ENCODE data around the gene RAI14.

DNA sequence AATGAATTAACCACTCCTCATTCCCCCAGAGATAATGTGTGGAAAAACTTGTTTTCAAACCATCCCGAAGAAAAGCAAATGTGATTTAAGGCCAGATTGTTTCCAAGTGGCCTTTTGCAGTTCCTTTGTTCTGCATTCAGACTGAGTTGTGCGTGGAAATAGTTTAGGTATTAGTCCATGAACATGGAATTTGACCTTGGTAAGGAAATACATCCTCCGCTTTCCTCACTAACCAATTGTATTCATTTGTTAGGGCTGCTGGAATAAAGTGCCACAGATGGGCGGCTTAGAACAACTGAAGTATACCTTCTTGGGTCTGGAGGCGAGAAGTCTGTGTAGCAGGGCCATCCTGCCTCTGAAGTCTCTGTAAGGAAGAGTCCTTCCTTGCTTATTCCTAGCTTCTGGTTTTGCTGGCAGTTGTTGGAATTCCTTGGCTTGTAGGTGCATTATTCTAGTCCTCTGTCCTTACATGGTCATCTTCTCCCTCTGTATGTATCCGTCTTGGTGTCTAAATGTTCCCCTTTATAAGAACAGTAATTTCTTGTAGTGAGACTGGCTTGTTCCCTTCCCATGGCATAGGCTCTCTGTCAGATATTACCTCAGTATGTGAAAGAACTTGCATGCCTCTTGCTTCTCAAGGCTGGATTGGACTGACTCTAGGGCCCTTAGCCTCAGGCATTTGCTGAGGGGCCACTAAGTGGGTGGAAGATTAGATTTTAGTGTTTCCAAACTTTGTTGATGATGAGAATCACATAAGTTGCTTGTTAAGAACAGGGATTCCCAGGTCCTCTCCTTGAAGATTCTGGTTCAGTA is 53.9 kb downstream of the RAI14 start:
- TF ChIP-seq, protein P1, sequence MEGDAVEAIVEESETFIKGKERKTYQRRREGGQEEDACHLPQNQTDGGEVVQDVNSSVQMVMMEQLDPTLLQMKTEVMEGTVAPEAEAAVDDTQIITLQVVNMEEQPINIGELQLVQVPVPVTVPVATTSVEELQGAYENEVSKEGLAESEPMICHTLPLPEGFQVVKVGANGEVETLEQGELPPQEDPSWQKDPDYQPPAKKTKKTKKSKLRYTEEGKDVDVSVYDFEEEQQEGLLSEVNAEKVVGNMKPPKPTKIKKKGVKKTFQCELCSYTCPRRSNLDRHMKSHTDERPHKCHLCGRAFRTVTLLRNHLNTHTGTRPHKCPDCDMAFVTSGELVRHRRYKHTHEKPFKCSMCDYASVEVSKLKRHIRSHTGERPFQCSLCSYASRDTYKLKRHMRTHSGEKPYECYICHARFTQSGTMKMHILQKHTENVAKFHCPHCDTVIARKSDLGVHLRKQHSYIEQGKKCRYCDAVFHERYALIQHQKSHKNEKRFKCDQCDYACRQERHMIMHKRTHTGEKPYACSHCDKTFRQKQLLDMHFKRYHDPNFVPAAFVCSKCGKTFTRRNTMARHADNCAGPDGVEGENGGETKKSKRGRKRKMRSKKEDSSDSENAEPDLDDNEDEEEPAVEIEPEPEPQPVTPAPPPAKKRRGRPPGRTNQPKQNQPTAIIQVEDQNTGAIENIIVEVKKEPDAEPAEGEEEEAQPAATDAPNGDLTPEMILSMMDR (IDR thresholded peaks at IDR 0.05; ENCODE audit: low read depth, low read length, poor library complexity, severe bottlenecking) = no peak
- no peak for TF ChIP-seq EZH2phosphoT487 (IDR thresholded peaks at IDR 0.05; ENCODE audit: borderline replicate concordance, low read length)
